Astrocyte (in vitro differentiated cells and primary cell): Measurements from ENCODE around the gene GABBR2. TPM values are rescaled to one million over a fixed set of nuclear protein-coding genes. Genes with fewer than 3 reads are reported as not detected.
A peak's percentile ranks its signal among the peaks of the same experiment; 100 is the strongest.

Experiments
- DNase-seq: peaks from one replicate; pipeline ENCODE4 v3.0.0-alpha.2; 2010; ENCODE audit warnings: low read depth
- FAIRE-seq: peaks from 2 replicates; lab custom pipeline; 2011; peaks lifted over from hg19 to GRCh38; lab: Jason Lieb, UNC
- H2AFZ ChIP-seq: 2 replicates; pipeline ENCODE4 v1.6.0; 2012; ENCODE audit warnings: low read depth, low read length, inconsistent platforms
- H3K27ac ChIP-seq: 2 replicates; pipeline ENCODE4 v1.5.1; 2011; ENCODE audit warnings: low read depth, low read length, inconsistent platforms
- H3K27me3 ChIP-seq: 2 replicates; pipeline ENCODE4 v1.6.0; 2011; ENCODE audit warnings: low read length, inconsistent platforms; ENCODE audit not compliant: insufficient read depth
- H3K36me3 ChIP-seq: 2 replicates; pipeline ENCODE4 v1.5.1; 2011; ENCODE audit warnings: low read length, inconsistent platforms; ENCODE audit not compliant: insufficient read depth
- H3K4me1 ChIP-seq: 2 replicates; pipeline ENCODE4 v1.5.1; 2011; ENCODE audit warnings: low read length, inconsistent platforms; ENCODE audit not compliant: insufficient read depth
- H3K4me2 ChIP-seq: 2 replicates; pipeline ENCODE4 v1.6.0; 2012; ENCODE audit warnings: low read length, inconsistent platforms
- H3K4me3 ChIP-seq: 2 replicates; pipeline ENCODE4 v1.5.1; 2011; ENCODE audit warnings: low read depth, mild to moderate bottlenecking, low read length, inconsistent platforms; ENCODE audit not compliant: insufficient read depth
- H3K79me2 ChIP-seq: 2 replicates; pipeline ENCODE4 v1.6.0; 2012; ENCODE audit warnings: mild to moderate bottlenecking, low read length, inconsistent platforms; ENCODE audit not compliant: insufficient read depth
- H3K9ac ChIP-seq: 2 replicates; pipeline ENCODE4 v1.6.0; 2012; ENCODE audit warnings: mild to moderate bottlenecking, low read length, inconsistent platforms
- H3K9me3 ChIP-seq: 2 replicates; pipeline ENCODE4 v1.5.1; 2012; ENCODE audit warnings: low read depth, mild to moderate bottlenecking, low read length, inconsistent platforms; ENCODE audit not compliant: insufficient read depth
- H4K20me1 ChIP-seq: 2 replicates; pipeline ENCODE4 v1.6.0; 2012; ENCODE audit warnings: low read length, inconsistent platforms; ENCODE audit not compliant: insufficient read depth
- H3K27ac Mint-ChIP-seq: one replicate; pipeline ENCODE4 v1.8.0; 2021; ENCODE audit warnings: mild to moderate bottlenecking, mixed read lengths; ENCODE audit not compliant: unreplicated experiment
- H3K27me3 Mint-ChIP-seq: one replicate; pipeline ENCODE4 v1.8.0; 2021; ENCODE audit warnings: low read depth, mixed read lengths; ENCODE audit not compliant: unreplicated experiment
- H3K36me3 Mint-ChIP-seq: one replicate; pipeline ENCODE4 v1.8.0; 2021; ENCODE audit warnings: low read depth, mixed read lengths; ENCODE audit not compliant: unreplicated experiment
- H3K4me1 Mint-ChIP-seq: one replicate; pipeline ENCODE4 v1.8.0; 2021; ENCODE audit warnings: low read depth, mixed read lengths; ENCODE audit not compliant: unreplicated experiment
- H3K4me3 Mint-ChIP-seq: one replicate; pipeline ENCODE4 v1.8.0; 2021; ENCODE audit warnings: mild to moderate bottlenecking, moderate library complexity, mixed read lengths; ENCODE audit not compliant: unreplicated experiment
- H3K9me3 Mint-ChIP-seq: one replicate; pipeline ENCODE4 v1.8.0; 2021; ENCODE audit warnings: mild to moderate bottlenecking, mixed read lengths; ENCODE audit not compliant: unreplicated experiment
- CTCF ChIP-seq: IDR thresholded peaks from 2 replicates; pipeline ENCODE4 v1.5.1; 2011; ENCODE audit warnings: low read depth, mild to moderate bottlenecking, inconsistent platforms, low read length, moderate library complexity; ENCODE audit not compliant: insufficient read depth
- EZH2 ChIP-seq: IDR thresholded peaks from 2 replicates; pipeline ENCODE4 v1.6.1; 2012; ENCODE audit warnings: mild to moderate bottlenecking, low read length, inconsistent platforms; ENCODE audit not compliant: insufficient read depth
- total RNA-seq: library from RNA; stranded (reverse); gene quantifications from 2 replicates; pipeline ENCODE4 v1.2.1, GENCODE V29; 2021

Gene GABBR2
- total RNA-seq, 1 donor from 2014 or later = 2.0 TPM

- no peaks in the 10 kb centered on the region for H3K4me1 ChIP-seq
- H3K4me3 Mint-ChIP-seq = peak overlapping the region; percentile 43
- H3K4me2 ChIP-seq = no peak overlapping the region
- H3K27me3 Mint-ChIP-seq = peaks cover 20% of the 10 kb centered on the region
- H3K9ac ChIP-seq = no peak overlapping the region
- no peaks in the 10 kb centered on the region for H4K20me1 ChIP-seq
- H3K36me3 ChIP-seq = no peaks in the 10 kb centered on the region
- H3K27me3 ChIP-seq = peaks cover 25% of the 10 kb centered on the region
- no peak for TF ChIP-seq CTCF
- H3K36me3 Mint-ChIP-seq = peaks cover 1% of the 10 kb centered on the region
- H3K27ac Mint-ChIP-seq = no peak overlapping the region
- no peak overlapping the region for H3K4me3 ChIP-seq
- no peaks in the 10 kb centered on the region for H3K9me3 ChIP-seq
- H2AFZ ChIP-seq = no peak overlapping the region
- peaks cover 3% of the 10 kb centered on the region for H3K9me3 Mint-ChIP-seq
- no peaks in the 10 kb centered on the region for H3K79me2 ChIP-seq
- no peaks in the 10 kb centered on the region for H3K4me1 Mint-ChIP-seq
- H3K27ac ChIP-seq = no peak overlapping the region
- FAIRE-seq (no peak), DNase-seq (no peak)
Measured at GRCh38 chr9:98652302-98652701, 56.4 kb downstream of the GABBR2 start.

DNA sequence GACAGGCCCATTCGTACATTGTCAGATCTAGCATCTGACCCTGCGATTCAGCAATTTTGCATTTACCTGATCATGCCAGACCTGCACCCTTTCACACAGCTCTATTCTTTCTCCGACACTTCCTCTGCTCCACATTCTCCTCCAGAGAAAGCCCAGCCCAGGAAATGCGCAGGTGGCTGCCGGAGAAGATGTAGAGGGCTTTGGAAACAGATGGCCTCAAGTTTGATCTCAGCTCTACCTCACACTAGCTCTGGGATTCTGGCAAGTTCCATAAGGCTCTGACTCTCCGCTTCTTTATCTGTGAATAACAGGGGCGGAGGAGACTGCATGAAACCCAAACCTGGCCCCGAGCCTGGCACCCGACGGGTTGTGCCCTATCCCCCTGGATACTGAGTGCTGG is 61.5 kb downstream of the GABBR2 start:
- Histone ChIP-seq H4K20me1 (no peaks in the 10 kb centered on the region), H3K9ac (no peak overlapping the region), H3K36me3 (no peaks in the 10 kb centered on the region), H3K27ac (no peak overlapping the region), H3K79me2 (no peaks in the 10 kb centered on the region), H3K9me3 (no peaks in the 10 kb centered on the region), H3K4me1 (no peaks in the 10 kb centered on the region), H3K4me2 (no peak overlapping the region), H3K4me3 (no peak overlapping the region), H3K27me3 (peaks cover 29% of the 10 kb centered on the region), H2AFZ (no peak overlapping the region)
- FAIRE-seq (no peak), DNase-seq (no peak)
- Mint-ChIP-seq H3K27me3 (peaks cover 40% of the 10 kb centered on the region), H3K27ac (no peak overlapping the region), H3K4me3 (no peak overlapping the region), H3K36me3 (no peaks in the 10 kb centered on the region), H3K4me1 (no peaks in the 10 kb centered on the region), H3K9me3 (no peaks in the 10 kb centered on the region)
- TF ChIP-seq EZH2 (no peak), CTCF (no peak)

DNA sequence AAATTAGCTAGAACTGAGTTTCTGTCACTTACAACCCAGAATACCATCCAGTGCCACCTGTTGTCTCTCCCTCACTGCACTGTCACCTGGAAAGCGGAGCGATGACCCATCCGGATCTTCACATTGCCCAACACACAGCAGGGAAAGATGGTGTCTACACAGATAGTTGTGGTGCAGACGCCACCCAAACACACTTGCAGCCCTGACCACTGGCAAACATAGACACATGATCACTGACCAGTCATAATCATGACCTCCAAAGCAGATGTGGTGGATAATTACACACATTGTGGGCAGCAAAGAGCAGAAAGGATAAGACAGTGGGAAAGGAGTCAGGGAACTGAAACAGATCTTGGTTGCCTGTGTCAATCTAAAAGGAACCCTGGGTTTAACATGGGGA is 64.7 kb downstream of the GABBR2 start:
- Histone ChIP-seq H2AFZ (no peak overlapping the region), H3K79me2 (no peaks in the 10 kb centered on the region), H3K4me2 (no peak overlapping the region), H3K27me3 (peaks cover 21% of the 10 kb centered on the region), H3K36me3 (no peaks in the 10 kb centered on the region), H3K9me3 (no peaks in the 10 kb centered on the region), H4K20me1 (no peaks in the 10 kb centered on the region), H3K9ac (no peak overlapping the region), H3K4me3 (no peak overlapping the region), H3K27ac (no peak overlapping the region), H3K4me1 (no peaks in the 10 kb centered on the region)
- no peaks in the 10 kb centered on the region for H3K4me1 Mint-ChIP-seq
- no peak for FAIRE-seq
- peaks cover 2% of the 10 kb centered on the region for H3K36me3 Mint-ChIP-seq
- H3K4me3 Mint-ChIP-seq = no peak overlapping the region
- H3K27me3 Mint-ChIP-seq = peaks cover 44% of the 10 kb centered on the region
- no peak for TF ChIP-seq CTCF
- no peak for TF ChIP-seq EZH2
- H3K9me3 Mint-ChIP-seq = peaks cover 1% of the 10 kb centered on the region
- H3K27ac Mint-ChIP-seq = no peak overlapping the region
- no peak for DNase-seq
